Mucosa of descending colon (tissue), 3 donors: ENCODE results near the gene PDZRN4. TPM values are rescaled to one million over a fixed set of nuclear protein-coding genes. Genes with fewer than 3 reads are reported as not detected.

Experiments used
- ATAC-seq: fragments of 200-7000 bp; cut with Tn5 transposase; one replicate; pipeline ENCODE4 v1.9.1; 2020; ENCODE audit warnings: mild to moderate bottlenecking, moderate library complexity
- DNase-seq, 3 donors: peaks; one replicate each; pipeline ENCODE4 v3.0.0-alpha.2; 2020
- H3K36me3 ChIP-seq: fragments of 200-600 bp; one replicate; pipeline ENCODE4 v1.8.0; 2021; ENCODE audit warnings: low read depth, mild to moderate bottlenecking
- H3K4me1 ChIP-seq: fragments of 200-600 bp; one replicate; pipeline ENCODE4 v1.8.0; 2021; ENCODE audit warnings: low read depth, mild to moderate bottlenecking
- H3K4me3 ChIP-seq: fragments of 200-600 bp; one replicate; pipeline ENCODE4 v1.8.0; 2021; ENCODE audit warnings: mild to moderate bottlenecking
- H3K9me3 ChIP-seq: fragments of 200-600 bp; one replicate; pipeline ENCODE4 v1.8.0; 2021; ENCODE audit warnings: mild to moderate bottlenecking
- CTCF ChIP-seq: fragments of 200-600 bp; IDR thresholded peaks from one replicate; pipeline ENCODE4 v1.8.0; 2022; ENCODE audit warnings: antibody characterized with exemption, mild to moderate bottlenecking
- intact Hi-C, 2 donors: fragments of 100-400 bp; cut with DNase I in 1 of 2; cut with micrococcal nuclease in 1 of 2; formaldehyde crosslinking; loops; one replicate each; pipeline versions ENCODE4 v1.11.0 to v1.11.1; 2022; cut with DNase I, micrococcal nuclease
- total RNA-seq, 3 donors: library from RNA; stranded (reverse); fragmentation: NEBNext Ultra II Directional in 2 of 3; extraction: Animal tissue kit (Norgen Biotek cat#: 25700) in 2 of 3; gene quantifications; one replicate each; pipeline versions ENCODE4 v1.2.1 to v1.2.4, GENCODE V29; 2021 to 2023
- donor health status: DM: no; HTN: no; CAD: no; lungs with moderate emphysema.
- donor health status: DM: no; HTN: no; CAD: no.
- donor health status: DM: no; HTN: yes; CAD: no.

Gene PDZRN4
- total RNA-seq, 3 donors from 2014 or later = 0.78 to 46.9 (median 2.0) TPM

DNA sequence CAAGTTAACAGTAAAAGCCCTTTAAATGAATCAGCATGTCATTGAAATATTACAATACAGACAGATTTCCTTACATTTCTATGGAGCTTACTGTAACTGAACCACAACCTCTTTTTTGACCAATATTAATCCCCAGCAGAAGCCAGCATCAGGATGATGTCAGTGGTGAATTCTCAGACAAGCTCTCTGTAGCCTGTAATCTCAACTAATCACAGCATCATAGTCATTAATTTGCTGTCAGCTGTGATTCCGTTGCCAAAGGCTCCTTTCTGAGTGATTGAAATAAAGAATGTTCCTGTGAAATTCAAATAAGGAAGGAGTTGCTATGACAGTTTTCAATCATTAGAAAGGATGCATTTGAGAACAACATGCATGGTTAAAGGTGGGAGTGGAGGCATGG is 323.1 kb downstream of the PDZRN4 start:
- Histone ChIP-seq H3K4me3 (no peak overlapping the region), H3K36me3 (no peaks in the 10 kb centered on the region), H3K4me1 (no peaks in the 10 kb centered on the region), H3K9me3 (no peaks in the 10 kb centered on the region)
- TF ChIP-seq CTCF = no peak
- intact Hi-C loops = no loop called here
- no peak for DNase-seq
- no peak for ATAC-seq

- no peaks in the 10 kb centered on the region for H3K9me3 ChIP-seq
- no peaks in the 10 kb centered on the region for H3K36me3 ChIP-seq
- no peaks in the 10 kb centered on the region for H3K4me1 ChIP-seq
- H3K4me3 ChIP-seq = no peak overlapping the region
- intact Hi-C loops = no loop called here
- no peak for TF ChIP-seq CTCF
- ATAC-seq (peak; percentile 40), DNase-seq (no peak)
These were observed 324.4 kb downstream of the PDZRN4 start for GRCh38 chr12:41512497-41512896.

DNA sequence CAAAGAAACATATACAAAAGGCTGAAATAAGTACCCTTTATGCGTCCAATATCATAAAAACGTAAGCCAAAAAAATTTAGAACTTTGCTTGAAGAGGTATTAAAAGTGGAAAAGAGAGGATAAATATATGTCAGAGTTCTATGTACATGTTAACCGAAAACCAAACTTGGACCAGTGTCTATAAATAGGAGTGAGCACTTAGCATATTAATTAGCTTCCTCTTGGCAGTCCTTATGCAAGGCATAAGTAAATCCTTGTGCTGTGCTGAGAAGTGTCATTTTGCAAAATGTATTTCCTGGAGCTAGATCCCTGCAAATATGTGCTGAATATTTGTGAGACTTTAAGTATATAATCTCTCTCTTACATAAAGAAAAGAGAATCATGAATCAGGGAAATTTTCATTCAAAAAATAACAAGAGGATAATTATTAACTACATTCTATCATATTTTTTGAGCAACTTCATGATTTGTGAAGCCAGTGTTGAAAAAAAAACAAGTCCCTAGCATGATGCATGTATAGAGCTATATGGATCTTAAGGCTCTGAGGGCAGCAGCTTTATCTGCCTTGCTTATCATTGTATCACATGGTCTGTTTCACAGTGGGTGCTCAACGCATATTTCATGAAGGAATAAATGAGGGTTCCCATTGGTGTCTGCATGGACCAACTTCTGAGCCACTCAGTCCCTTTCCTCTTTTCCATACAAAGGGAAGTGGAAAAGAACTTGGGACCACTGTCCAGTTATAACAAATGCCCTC is 326.1 kb downstream of the PDZRN4 start:
- H3K4me3 ChIP-seq = no peak overlapping the region
- DNase-seq = no peak
- intact Hi-C loops = no loop called here
- H3K4me1 ChIP-seq = no peaks in the 10 kb centered on the region
- TF ChIP-seq CTCF = no peak
- H3K9me3 ChIP-seq = no peaks in the 10 kb centered on the region
- no peaks in the 10 kb centered on the region for H3K36me3 ChIP-seq
- ATAC-seq = no peak

DNA sequence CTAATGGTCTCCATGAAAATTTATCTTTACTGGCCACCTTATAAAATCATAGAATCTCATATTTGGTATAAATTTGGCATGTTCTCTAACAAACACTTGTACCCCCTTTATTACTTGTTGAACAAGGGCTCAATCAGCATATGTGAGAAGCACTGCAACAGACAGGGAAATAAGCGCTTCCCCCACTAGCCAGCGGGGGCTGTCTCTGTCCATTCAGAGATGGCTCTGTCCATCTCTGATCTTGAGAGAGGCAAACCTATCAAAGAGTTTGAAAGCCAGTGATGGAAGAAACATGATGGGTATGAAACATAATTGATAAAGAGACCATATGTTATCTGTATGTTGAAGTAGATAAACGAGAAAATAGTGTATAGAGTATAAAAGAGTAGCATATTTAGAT is 326.8 kb downstream of the PDZRN4 start:
- H3K4me1 ChIP-seq = no peaks in the 10 kb centered on the region
- TF ChIP-seq CTCF = no peak
- H3K36me3 ChIP-seq = no peaks in the 10 kb centered on the region
- H3K9me3 ChIP-seq = no peaks in the 10 kb centered on the region
- DNase-seq (no peak), ATAC-seq (no peak)
- no peak overlapping the region for H3K4me3 ChIP-seq
- intact Hi-C loops = no loop called here

GRCh38 chr12:41515953-41516352 is 327.8 kb downstream of the PDZRN4 start:
- intact Hi-C loops = no loop called here
- H3K4me3 ChIP-seq = no peak overlapping the region
- no peaks in the 10 kb centered on the region for H3K36me3 ChIP-seq
- no peak for ATAC-seq
- no peak for TF ChIP-seq CTCF
- no peak for DNase-seq
- no peaks in the 10 kb centered on the region for H3K4me1 ChIP-seq
- no peaks in the 10 kb centered on the region for H3K9me3 ChIP-seq

DNA sequence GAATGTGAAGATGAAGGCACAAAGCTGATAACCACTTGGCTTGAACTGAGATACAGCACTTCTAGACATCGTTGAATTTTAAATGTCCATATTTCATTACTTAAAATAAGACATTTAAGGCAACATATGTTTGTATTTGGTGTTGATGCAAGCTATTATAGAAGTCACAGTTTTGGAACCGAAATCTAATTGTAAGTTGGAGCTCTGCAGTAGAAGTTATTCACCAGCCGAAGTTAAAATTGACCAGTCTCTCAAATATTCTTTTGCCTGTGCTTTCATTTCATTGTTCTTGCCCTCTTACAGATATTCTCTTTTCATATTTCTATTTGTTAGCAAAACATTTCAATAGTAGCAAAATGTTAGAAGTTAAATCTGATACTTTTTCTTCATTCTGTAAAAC is 332.7 kb downstream of the PDZRN4 start:
- H3K9me3 ChIP-seq = no peaks in the 10 kb centered on the region
- intact Hi-C loops = no loop called here
- ATAC-seq (no peak), DNase-seq (no peak)
- H3K36me3 ChIP-seq = no peaks in the 10 kb centered on the region
- no peak overlapping the region for H3K4me3 ChIP-seq
- TF ChIP-seq CTCF = no peak
- H3K4me1 ChIP-seq = no peaks in the 10 kb centered on the region
